Muscle of leg (tissue), 11 donors: ENCODE data around the gene CDH13. TPM values are rescaled to one million over a fixed set of nuclear protein-coding genes. Genes with fewer than 3 reads are reported as not detected.

ENCODE experiments used
- DNase-seq: peaks from one replicate; pipeline ENCODE4 v3.0.0; 2013
- H3K27ac ChIP-seq: one replicate; pipeline ENCODE4 v1.5.1; 2013; ENCODE audit warnings: mild to moderate bottlenecking, low read length, control low read depth
- H3K27me3 ChIP-seq: one replicate; pipeline ENCODE4 v1.6.1; 2013; ENCODE audit warnings: low read length; ENCODE audit not compliant: control insufficient read depth, insufficient read depth
- H3K36me3 ChIP-seq: one replicate; pipeline ENCODE4 v1.6.1; 2013; ENCODE audit warnings: low read length; ENCODE audit not compliant: control insufficient read depth, insufficient read depth
- H3K4me1 ChIP-seq: one replicate; pipeline ENCODE4 v1.6.1; 2013; ENCODE audit warnings: low read length; ENCODE audit not compliant: control insufficient read depth, insufficient read depth
- H3K4me3 ChIP-seq: one replicate; pipeline ENCODE4 v1.5.1; 2013; ENCODE audit warnings: low read length, control low read depth
- H3K9me3 ChIP-seq: replicated peaks from 2 replicates; pipeline ENCODE4 v1.6.1; 2013; ENCODE audit warnings: low read depth, low read length; ENCODE audit not compliant: control insufficient read depth
- whole genome bisulfite sequencing: methylation state at CpG from one replicate; pipeline ENCODE4 v1.1.5; 2013; ENCODE audit warnings: missing lambda C conversion rate; ENCODE audit not compliant: insufficient coverage; 5-methylcytosine and 5-hydroxymethylcytosine counted together
- polyA plus RNA-seq, 8 donors: library from polyadenylated mRNA; unstranded; fragments of 120-200 nt; gene quantifications; one replicate each; pipeline versions ENCODE4 v1.2.1 to v1.2.3, GENCODE V29; 2013; ENCODE audit warnings: inconsistent platforms in 1 of 8, low replicate concordance in 1 of 8; ENCODE audit not compliant: insufficient read length in 8 of 8, insufficient read depth in 1 of 8
- total RNA-seq: library from RNA; stranded (reverse); fragments of 120-200 nt; gene quantifications from one replicate; pipeline ENCODE4 v1.2.4, GENCODE V29; 2013

The CDH13 gene
- total and polyA plus RNA-seq, 9 donors, result 30.5 to 55.7 (median 47.9) TPM

DNA sequence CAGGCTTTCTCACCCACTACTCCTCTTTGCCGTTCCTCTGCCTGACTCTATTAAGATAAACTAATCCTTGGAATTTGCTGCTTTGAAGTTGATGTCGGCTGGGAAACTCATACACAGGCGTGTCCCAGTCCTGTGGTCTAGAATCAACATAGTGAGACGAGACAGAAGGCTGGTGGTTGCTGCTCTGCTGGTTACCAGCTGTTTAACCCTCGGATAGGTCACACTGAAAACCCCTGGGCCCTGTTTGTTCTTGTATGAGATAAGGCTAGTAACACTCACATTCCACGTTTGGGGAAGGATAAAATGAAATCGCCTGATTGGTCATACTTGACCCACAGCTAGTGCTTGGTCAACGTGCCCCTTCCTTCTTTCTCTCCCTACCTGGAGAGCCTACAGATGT is 517.0 kb downstream of the CDH13 start:
- Histone ChIP-seq H3K27me3 (no peaks in the 10 kb centered on the region), H3K9me3 (no peaks in the 10 kb centered on the region), H3K27ac (no peak overlapping the region), H3K36me3 (no peaks in the 10 kb centered on the region), H3K4me3 (no peak overlapping the region), H3K4me1 (no peaks in the 10 kb centered on the region)
- 50% methylated on average over 2 of the region's 8 CpGs for WGBS
- no peak for DNase-seq

GRCh38 chr16:83145297-83145696 is 518.5 kb downstream of the CDH13 start:
- Histone ChIP-seq H3K4me3 (no peak overlapping the region), H3K9me3 (no peaks in the 10 kb centered on the region), H3K36me3 (no peaks in the 10 kb centered on the region), H3K4me1 (no peaks in the 10 kb centered on the region), H3K27ac (no peak overlapping the region), H3K27me3 (no peaks in the 10 kb centered on the region)
- no peak for DNase-seq
- WGBS, result 87% methylated on average over 4 of the region's 5 CpGs

DNA sequence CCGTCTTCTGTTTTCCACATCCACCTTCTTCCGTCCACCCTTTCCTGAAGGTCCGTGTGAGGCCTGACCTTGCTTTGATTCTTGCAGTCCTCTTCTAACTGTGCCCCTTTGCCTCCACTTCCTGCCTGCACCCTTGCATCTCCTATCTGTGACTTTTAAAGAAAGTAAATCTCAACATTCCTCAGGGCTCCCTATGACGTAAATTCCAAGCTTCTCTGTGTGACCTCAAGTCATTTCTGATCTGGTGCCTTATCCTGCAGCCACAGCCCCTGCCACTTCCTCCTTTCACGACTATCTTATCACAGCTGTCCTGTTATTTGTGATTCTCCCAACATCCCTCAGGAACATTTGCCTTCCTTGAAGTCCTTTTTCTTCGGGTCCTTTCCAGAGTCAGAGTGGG is 520.5 kb downstream of the CDH13 start:
- Histone ChIP-seq H3K4me1 (no peaks in the 10 kb centered on the region), H3K9me3 (no peaks in the 10 kb centered on the region), H3K36me3 (no peaks in the 10 kb centered on the region), H3K27ac (no peak overlapping the region), H3K27me3 (no peaks in the 10 kb centered on the region), H3K4me3 (no peak overlapping the region)
- 80% methylated on average over 6 of the region's 6 CpGs for WGBS
- no peak for DNase-seq

DNA sequence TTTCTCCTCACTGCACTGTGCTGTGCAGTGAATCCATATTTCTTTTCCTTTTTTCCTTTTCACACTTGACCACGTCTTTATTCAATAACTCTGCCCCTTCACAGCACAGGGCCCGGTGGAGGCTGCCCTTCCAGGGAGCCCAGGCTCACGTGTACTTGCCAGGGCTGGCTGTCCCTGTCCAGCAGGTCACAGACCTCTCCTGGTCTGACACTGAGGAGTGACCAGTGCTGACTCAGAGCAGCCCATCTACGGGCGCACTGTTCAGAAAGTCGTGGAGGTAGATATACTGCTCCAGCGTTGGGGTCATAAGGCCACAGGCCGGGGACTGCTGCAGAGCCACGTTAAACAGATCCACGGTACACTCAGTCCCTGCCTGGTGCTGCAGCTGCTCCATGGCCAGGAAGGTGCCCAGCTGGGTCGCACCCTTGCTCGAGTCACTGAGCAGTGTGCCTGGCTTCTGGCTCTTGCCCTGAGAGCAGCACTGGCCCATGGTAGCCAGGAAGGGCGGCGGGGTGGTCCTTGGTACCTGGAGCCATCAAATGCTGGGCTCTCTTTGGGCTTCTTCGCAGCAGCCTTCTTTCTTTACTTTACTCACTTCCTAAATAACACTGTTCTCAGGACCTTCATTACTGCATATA is 531.7 kb downstream of the CDH13 start:
- 70% methylated on average over 15 of the region's 15 CpGs for WGBS
- Histone ChIP-seq H3K27me3 (no peaks in the 10 kb centered on the region), H3K4me1 (no peaks in the 10 kb centered on the region), H3K36me3 (no peaks in the 10 kb centered on the region), H3K9me3 (no peaks in the 10 kb centered on the region), H3K4me3 (no peak overlapping the region), H3K27ac (no peak overlapping the region)
- DNase-seq, result no peak

DNA sequence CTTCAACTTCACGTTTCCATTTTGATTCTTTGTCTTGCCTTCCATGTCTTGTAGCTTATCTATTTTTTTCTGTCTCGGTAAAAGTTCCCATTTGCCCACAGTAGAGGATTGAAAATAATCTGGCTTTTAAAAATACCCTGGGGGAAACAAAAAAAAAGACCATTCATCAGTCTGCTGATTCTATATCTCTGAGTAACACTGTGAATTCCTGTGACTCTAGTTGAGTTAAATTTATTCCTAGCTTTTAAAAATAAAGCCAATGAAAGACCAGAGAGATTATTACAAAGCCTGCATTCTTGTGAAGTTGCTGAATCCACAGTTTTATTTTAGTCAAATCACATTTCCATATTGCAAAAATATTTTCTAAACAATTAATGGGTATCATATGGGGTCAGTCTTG is 532.3 kb downstream of the CDH13 start:
- no peaks in the 10 kb centered on the region for H3K27me3 ChIP-seq
- no peaks in the 10 kb centered on the region for H3K4me1 ChIP-seq
- 33% methylated on average over 1 of the region's 2 CpGs for WGBS
- H3K36me3 ChIP-seq, result no peaks in the 10 kb centered on the region
- no peak overlapping the region for H3K27ac ChIP-seq
- H3K4me3 ChIP-seq, result no peak overlapping the region
- no peaks in the 10 kb centered on the region for H3K9me3 ChIP-seq
- no peak for DNase-seq

DNA sequence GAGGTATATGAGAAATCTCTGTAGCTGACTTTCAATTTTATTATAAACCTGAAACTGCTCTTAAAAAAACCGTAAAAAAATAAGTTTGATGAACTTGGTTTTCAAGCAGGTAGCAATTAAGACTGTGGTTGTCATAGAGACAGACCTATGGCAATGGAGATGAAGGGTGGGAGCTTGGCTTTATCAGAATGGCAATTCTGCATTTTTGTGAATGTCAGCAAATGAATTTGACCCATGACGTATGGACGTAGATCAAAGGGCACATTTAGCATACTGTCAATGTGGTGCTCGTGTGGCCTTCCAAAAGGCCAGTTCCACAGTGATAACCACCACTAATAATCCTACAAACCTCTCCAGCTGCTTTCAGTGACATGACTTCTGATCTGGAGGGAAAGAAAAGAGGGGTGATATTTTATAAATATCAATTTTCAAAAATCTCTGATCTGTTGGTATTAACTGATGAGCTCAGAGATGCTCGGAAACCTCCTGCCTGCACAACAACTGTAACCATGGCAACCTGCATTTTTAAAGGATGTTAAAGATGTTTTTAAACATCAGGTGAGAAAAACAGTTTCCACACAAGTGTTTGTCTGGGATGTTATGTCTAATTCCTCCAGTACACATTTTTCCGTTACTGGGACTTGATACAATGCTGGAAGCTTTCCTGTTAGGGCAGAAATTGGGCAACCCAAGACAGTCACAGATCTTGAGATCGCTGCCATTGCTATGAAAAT is 533.7 kb downstream of the CDH13 start:
- H3K27ac ChIP-seq, result no peak overlapping the region
- no peak for DNase-seq
- WGBS, result 83% methylated on average over 2 of the region's 7 CpGs
- no peaks in the 10 kb centered on the region for H3K4me1 ChIP-seq
- H3K4me3 ChIP-seq, result no peak overlapping the region
- no peaks in the 10 kb centered on the region for H3K27me3 ChIP-seq
- no peaks in the 10 kb centered on the region for H3K36me3 ChIP-seq
- H3K9me3 ChIP-seq, result no peaks in the 10 kb centered on the region

GRCh38 chr16:83162791-83163190 is 536.0 kb downstream of the CDH13 start:
- Histone ChIP-seq H3K4me1 (no peaks in the 10 kb centered on the region), H3K9me3 (no peaks in the 10 kb centered on the region), H3K27me3 (no peaks in the 10 kb centered on the region), H3K36me3 (no peaks in the 10 kb centered on the region), H3K27ac (no peak overlapping the region), H3K4me3 (no peak overlapping the region)
- DNase-seq, result no peak
- WGBS, result no CpG with 5 or more reads among the region's 2 CpGs

DNA sequence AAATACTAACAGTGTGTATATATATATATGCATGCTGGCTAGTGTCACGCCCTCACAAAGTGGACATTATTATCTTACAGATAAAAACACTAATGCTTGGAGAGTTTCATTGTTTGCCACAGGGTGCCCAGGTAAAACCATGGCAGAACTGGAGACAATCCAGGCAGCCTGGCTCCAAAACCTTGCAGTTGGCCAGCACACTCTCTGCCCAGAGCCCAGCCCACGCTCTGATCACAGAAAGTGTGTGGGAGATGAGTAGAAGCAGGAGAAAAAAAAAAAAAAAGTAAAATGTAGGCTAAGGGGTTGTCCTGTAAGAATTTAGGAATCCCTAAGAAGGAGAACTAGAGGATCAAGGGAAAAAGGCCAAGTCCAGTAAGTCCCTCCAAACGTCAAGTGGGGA is 538.0 kb downstream of the CDH13 start:
- no peaks in the 10 kb centered on the region for H3K9me3 ChIP-seq
- no peaks in the 10 kb centered on the region for H3K36me3 ChIP-seq
- no peaks in the 10 kb centered on the region for H3K4me1 ChIP-seq
- H3K27ac ChIP-seq, result no peak overlapping the region
- no peak for DNase-seq
- no CpG with 5 or more reads among the region's 3 CpGs for WGBS
- H3K4me3 ChIP-seq, result no peak overlapping the region
- no peaks in the 10 kb centered on the region for H3K27me3 ChIP-seq

DNA sequence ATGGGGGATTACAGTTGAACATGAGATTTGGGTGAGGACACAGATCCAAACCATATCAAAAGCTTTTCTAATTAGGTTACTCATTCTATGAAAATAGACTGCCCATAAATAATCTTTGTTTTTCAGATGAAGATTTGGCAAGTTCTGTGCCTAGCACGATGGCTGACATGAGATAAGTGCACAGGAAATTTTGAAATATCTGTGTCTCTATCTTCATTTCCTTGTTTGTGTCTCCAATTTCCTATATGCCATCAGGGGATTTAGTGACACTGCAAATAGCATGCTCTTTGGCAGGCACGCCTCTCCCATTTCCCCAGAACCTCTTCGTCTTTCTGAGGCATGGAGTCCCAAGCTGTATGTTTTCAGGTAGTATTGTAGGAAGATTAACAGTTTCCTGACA is 544.6 kb downstream of the CDH13 start:
- Histone ChIP-seq H3K36me3 (no peaks in the 10 kb centered on the region), H3K27me3 (no peaks in the 10 kb centered on the region), H3K27ac (no peak overlapping the region), H3K9me3 (no peaks in the 10 kb centered on the region), H3K4me3 (no peak overlapping the region), H3K4me1 (no peaks in the 10 kb centered on the region)
- DNase-seq, result no peak
- no CpG with 5 or more reads among the region's 3 CpGs for WGBS

- no peak overlapping the region for H3K27ac ChIP-seq
- no peaks in the 10 kb centered on the region for H3K27me3 ChIP-seq
- H3K4me1 ChIP-seq, result no peaks in the 10 kb centered on the region
- no peaks in the 10 kb centered on the region for H3K36me3 ChIP-seq
- no peaks in the 10 kb centered on the region for H3K9me3 ChIP-seq
- no peak for DNase-seq
- no peak overlapping the region for H3K4me3 ChIP-seq
Measured at GRCh38 chr16:83174671-83175070, 547.9 kb downstream of the CDH13 start.
